HG03196 (cell line): Measurements from ENCODE around the gene PITPNC1.

Experiments
- ATAC-seq: cut with Tn5 transposase; IDR thresholded peaks from one replicate; pipeline ENCODE4 v1.9.1; 2021; ENCODE audit not compliant: unreplicated experiment

Gene PITPNC1

GRCh38 chr17:67532326-67532871 is 155.3 kb downstream of the PITPNC1 start:
- no peak for ATAC-seq

DNA sequence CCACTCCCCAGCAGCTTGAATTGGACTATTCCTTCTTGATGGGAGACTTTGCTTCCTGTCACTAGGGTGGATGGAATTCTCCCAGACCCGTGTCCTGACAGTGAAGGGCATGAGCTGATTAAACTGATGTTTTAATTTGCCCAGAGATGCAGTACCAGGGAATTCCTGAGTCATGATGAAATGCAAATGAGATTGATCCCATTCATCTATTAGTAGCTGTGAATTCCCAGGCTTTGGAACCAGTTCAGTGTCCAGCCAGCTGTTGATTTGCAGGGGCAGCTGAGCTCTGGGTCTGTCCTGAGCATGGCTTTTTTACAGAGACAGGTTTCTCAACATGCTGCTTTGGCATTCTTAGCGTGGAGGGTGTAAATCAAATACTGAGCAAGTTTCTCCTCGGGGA is 157.9 kb downstream of the PITPNC1 start:
- ATAC-seq = no peak

- no peak for ATAC-seq
These were observed 165.4 kb downstream of the PITPNC1 start for GRCh38 chr17:67542219-67543114.

DNA sequence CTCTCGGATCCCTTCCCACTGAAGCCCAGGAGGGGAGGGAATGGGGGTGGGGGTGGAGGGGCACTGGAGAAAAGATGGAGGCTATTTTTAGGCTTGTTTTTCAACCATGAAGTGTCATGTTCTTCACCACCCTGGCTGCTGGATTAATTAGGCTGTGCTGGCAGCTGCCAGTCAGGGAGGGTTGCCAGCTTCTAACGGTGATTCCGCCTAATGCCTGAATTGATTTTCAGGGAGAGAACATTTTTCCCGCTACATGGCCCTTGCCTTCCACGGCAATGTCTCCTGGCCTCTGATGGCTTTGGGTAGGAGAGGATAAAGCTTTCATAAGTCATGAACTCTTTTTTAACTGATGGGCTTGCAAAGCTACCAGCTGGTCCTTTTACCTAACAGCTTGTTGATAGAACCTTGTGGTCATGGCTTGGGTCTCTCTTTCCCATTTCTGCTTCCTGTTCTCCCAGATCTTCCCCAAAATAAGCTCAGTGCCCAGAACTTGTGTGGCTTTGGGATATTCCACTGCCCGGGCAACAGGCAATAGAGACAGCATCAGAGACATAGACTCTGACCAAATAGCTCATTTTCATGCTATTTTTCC is 167.4 kb downstream of the PITPNC1 start:
- no peak for ATAC-seq

- peak; percentile 83 for ATAC-seq
These were observed 169.8 kb downstream of the PITPNC1 start for GRCh38 chr17:67546578-67547527.

DNA sequence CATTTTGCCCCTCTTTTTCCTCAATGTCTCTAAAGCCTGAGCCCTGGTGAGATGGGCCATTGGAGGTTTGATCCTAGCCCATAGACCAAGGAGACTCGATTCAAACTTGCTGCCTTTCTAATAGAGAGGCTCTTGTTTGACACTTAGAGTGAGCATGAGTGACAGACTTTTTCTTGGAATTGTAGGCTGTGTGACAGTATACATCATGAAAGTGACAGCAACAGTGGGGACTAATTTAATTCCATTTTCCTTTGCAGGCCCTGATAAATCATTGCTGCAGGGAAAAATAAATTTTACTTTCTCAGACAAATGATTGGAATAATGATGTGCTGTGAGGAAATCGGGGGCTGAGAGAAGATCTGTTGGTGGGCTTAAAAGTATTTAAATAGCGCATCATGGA is 171.6 kb downstream of the PITPNC1 start:
- ATAC-seq = no peak

GRCh38 chr17:67549820-67550219 is 172.7 kb downstream of the PITPNC1 start:
- no peak for ATAC-seq

DNA sequence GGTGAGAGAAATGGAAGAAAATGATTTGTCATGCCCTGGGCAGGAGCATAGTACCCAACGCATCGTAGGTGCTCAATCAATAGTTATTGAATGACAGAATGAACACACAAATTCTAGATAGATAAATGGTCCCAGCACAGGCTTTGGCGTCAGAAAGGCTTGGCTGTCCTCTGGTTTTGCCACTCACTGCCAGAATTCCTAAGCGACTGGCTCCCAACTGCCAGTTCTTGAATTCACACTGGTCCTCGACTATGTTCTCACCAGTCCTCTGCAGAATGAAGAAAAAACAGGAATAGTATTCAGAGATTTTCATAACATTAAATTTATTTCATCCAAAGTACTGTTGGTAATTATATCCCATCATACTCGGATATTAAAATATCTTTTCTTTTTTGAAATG is 177.6 kb downstream of the PITPNC1 start:
- no peak for ATAC-seq

DNA sequence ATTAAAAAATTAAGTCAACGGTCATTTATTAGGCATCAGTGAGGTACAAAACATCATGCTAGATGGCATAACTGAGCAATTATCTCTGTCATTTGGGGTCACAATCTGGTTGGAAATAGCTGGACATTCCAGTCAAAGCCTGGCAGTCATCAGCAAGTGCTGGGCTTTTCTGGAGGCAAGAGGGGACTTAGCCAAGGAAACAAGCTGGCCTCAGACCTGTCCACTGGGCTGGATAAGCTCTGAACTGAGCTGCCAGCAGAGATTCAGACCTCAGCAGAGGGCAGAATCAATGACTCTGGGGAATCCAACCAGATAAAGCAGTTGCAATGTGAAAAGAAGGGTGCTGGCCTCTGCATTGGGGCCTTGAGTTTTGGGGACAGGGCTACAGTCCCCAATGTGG is 178.8 kb downstream of the PITPNC1 start:
- ATAC-seq = no peak

DNA sequence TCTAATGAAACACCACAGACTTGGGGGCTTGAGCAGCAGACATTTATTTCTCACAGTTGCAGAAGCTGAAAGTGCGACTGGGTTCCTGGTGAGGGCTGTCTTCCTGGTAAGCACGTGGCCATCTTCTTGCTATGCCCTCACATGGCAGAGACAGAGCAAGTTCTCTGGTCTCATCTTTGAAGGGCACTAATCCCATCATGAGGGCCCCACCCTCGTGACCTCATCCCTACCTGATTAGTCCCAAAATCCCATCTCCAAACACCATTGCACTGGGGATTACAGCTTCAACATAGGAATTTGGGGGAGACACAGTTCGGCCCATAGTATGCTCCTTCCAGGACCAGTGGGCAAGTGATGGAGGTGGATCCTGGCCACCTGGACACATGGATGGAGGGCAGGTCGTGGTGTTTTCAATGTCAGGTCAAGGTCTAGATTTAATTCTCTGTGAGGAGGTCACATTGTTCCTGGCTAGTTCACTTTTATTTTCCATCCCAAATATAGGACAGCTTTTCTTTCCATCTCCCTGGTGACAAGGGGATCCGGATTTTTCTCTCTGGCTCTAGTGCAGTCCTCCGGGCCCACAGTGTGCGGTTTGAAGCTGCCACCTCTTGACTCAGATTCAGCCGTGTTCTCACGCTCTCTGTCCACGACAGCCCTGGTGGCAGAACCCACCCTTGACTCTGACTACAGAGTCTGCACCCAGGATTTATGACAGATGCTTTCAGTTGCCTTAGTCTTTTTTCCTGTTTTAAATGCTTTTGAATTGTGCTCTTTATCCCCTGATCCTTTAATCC is 180.2 kb downstream of the PITPNC1 start:
- ATAC-seq = no peak

DNA sequence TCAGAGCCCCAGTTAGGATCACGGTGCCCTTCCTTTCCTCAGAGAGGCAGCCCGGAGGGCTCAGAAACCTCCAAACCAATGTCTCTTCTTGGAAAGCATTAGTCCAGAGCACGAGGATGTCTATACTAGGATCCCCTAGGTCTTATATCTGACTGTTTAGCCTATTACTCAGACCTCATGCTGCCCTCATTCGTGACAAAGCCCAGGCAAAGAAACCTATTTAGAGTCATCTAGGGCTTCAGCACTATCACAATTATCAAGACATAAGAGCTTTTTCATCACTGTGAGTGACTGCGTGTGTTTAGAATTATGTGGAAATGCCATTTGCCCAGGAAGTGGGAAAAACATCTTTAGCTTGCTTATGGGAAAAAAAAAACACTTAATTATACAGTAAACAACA is 180.8 kb downstream of the PITPNC1 start:
- ATAC-seq = no peak

GRCh38 chr17:67558740-67559380 is 181.8 kb downstream of the PITPNC1 start:
- ATAC-seq = no peak

- ATAC-seq = no peak
These were observed 182.4 kb downstream of the PITPNC1 start for GRCh38 chr17:67559381-67559966.

- ATAC-seq = no peak
These were observed 184.9 kb downstream of the PITPNC1 start for GRCh38 chr17:67562005-67562404.

- ATAC-seq = no peak
These were observed 186.7 kb downstream of the PITPNC1 start for GRCh38 chr17:67563692-67564228.

DNA sequence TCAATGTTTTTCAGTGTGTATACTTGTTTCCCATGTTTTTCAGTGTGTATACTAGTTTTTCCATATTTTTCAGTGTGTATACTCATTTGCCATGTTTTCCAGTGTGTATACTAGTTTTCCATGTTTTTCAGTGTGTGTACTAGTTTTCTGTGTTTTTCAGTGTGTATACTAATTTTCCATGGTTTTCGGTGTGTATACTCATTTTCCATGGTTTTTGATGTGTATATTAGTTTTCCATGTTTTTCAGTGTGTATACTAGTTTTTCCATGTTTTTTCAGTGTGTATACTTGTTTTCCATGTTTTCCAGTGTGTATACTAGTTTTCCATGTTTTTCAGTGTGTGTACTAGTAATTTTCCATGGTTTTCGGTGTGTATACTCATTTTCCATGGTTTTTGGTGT is 188.0 kb downstream of the PITPNC1 start:
- ATAC-seq = no peak

- ATAC-seq = no peak
These were observed 189.6 kb downstream of the PITPNC1 start for GRCh38 chr17:67566656-67567055.

- ATAC-seq = no peak
These were observed 192.0 kb downstream of the PITPNC1 start for GRCh38 chr17:67569015-67569451.

- no peak for ATAC-seq
These were observed 192.8 kb downstream of the PITPNC1 start for GRCh38 chr17:67569873-67570272.
